Body of pancreas (tissue), 4 donors: ENCODE measurements around the gene ANKRD28.

Experiments
- CTCF ChIP-seq, 7 experiments: fragments of 450-650 bp in 4 of 7; fragments of 200-600 bp in 3 of 7; sonication (generic) in 3 of 7; IDR thresholded peaks; one replicate each; pipeline ENCODE4 v1.5.1; 2016 to 2019; ENCODE audit warnings: antibody characterized with exemption in 7 of 7
- POLR2A ChIP-seq, 3 donors: fragments of 450-650 bp; IDR thresholded peaks; one replicate each; pipeline ENCODE4 v1.6.1; 2016; ENCODE audit warnings: antibody characterized with exemption in 3 of 3, mild to moderate bottlenecking in 2 of 3

DNA sequence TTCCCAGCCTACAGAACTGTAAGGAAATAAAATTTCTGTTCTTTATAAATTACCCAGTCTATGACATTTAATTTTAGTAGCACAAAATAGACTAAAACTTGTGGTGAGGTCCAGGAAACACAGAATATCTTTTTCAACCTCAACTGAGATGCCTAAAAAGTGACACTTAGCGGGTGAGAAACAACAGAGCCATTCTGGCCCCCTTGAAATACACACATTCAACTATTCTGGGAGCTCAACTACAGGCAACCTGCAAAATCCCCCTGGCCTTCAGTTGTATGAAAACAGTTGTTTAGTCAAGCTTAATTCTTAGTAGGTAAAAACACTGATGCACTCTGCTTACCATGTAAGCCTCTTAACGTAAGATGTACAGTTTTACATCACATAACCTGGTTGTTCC, 66.8 kb downstream of the ANKRD28 start:
- TF ChIP-seq CTCF (IDR thresholded peaks at IDR 0.05) = no peak
- TF ChIP-seq POLR2A (IDR thresholded peaks at IDR 0.05) = no peak
